ENCODE data around the gene SURF1. TPM values are rescaled to one million over a fixed set of nuclear protein-coding genes. Genes with fewer than 3 reads are reported as not detected.

The SURF1 gene, protein sequence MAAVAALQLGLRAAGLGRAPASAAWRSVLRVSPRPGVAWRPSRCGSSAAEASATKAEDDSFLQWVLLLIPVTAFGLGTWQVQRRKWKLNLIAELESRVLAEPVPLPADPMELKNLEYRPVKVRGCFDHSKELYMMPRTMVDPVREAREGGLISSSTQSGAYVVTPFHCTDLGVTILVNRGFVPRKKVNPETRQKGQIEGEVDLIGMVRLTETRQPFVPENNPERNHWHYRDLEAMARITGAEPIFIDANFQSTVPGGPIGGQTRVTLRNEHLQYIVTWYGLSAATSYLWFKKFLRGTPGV
- total RNA-seq (2022; extraction: Qiagen RNA extraction; ENCODE audit: low read depth) = 32.8 to 49.1 TPM (median 42.1 TPM) in 5 replicates

DNA sequence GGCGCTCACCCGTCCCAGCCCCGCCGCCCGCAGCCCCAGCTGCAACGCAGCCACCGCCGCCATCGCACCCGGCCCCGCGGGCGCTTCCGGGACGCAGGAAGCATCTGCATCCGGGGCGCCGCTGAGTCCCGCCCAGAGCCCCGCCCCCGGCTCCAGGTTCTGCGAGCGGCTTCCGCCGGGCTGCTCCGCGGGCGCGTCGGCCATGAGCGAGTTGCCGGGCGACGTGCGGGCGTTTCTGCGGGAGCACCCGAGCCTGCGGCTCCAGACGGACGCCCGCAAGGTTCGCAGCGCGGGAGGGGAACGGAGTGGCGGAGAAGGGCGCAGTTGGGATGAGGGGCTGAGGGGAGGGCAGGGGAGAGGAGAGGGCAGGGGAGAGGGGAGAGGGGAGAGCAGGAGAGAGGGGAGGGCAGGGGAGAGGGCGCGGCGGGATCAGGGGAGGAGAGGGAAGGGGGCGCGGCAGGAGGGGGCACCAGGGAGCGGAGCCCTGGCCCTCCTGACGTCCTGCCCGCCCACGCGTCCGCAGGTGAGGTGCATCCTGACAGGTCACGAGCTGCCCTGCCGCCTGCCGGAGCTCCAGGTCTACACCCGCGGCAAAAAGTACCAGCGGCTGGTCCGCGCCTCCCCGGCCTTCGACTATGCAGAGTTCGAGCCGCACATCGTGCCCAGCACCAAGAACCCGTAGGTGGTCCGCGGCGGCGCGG, at the start of gene SURF1, which contains the start of gene SURF2:
Gene SURF1 (minus strand): TSS at position 97 of the 701 bp plus-strand sequence. CDS start 34 bp downstream, at position 63.
Gene SURF2 (plus strand): TSS at position 160 of the 701 bp plus-strand sequence. CDS start 43 bp downstream, at position 203.

DNA sequence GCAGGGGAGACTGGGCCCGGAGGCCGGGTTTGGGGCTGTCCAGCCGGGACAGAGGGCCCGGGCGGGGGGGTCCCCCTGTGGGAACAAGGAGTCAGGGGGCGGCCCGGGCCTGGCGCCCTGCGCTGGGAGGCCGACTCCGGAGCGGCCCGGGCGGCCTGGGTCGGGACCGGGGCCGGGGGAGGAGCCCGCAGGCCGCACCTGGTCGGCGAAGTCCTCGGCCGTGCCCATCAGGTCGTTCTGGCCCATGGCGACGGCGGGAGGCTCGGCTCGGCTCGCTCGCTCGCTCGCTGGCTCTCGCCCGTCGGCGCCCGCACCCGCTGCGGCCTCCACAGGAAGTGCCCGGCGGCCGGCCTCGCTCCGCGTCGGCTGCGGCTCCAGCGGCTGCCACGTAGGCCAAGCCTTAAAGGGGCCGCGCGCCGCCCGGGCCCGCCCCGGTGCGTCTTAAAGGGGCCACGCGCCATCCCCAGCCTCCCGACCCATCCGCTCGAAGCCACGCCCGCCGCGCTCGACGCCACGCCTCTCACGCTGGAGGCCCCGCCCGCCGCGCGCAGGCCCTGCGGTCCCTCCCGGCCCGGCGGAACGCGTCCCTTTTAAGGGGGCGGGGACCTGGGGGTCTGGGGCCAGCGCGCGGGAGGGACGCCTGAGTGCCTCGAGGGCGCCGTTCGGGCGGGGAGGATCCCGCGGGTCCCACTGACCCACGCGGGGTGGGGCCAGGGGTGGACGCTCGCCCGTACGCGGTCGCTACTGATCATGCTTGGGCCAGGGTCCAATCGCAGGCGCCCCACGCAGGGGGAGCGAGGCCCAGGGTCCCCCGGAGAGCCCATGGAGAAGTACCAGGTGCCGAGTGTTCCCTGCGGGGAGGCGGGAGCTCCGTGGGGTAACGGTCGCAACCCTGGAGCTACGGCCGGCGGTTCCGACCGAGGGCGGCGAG, 19.7 kb upstream of the SURF1 start, which contains the start of the genes STKLD1 and SURF4:
Gene STKLD1 (plus strand): TSS at position 643 of the 931 bp plus-strand sequence. CDS start 108 bp downstream, at position 751.
Gene SURF4 (minus strand): TSS at position 337 of the 931 bp plus-strand sequence. CDS start 91 bp downstream, at position 246.

DNA sequence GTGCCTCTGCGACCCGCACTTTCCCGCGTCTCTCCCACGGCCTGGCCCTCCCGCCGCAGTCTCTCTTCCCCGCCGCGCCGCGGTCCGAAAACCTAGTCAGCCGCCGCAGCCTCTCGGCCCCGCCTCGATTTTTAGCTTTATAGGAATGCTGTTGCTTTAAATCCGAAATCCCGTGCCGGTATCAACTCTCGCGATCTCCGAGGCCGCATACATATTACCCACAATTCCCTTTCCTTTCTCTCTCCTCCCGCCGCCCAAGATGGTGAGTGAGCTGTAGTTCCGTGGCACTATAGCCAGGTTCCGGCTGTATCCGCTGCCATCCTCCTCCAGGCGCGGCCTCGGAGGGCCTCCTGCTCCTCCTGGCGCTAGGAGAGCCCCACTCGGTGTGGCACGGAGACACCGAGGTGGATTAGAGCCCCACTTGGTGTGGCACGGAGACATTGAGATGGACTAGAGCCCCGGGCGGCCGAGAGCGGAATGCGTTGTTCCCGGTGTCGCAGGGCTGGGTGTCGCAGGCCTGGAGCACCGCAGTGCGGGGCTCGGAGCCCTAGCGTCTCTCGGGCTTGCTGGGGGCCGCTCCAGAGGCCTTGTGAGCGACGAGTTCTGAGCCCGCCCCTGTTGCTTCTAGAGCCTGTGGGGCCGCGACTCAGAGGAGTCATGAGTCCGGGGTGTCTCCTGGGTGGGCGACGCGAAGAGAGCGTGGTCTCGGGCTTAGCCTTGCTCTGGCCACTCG, 8.1 kb downstream of the SURF1 start, which contains the start of the genes MED22 and RPL7A:
Gene MED22 (minus strand): TSS at position 147 of the 733 bp plus-strand sequence. CDS start 1,469 bp downstream, outside the sequence.
Gene RPL7A (plus strand): TSS at position 234 of the 733 bp plus-strand sequence. CDS start 26 bp downstream, at position 260.

DNA sequence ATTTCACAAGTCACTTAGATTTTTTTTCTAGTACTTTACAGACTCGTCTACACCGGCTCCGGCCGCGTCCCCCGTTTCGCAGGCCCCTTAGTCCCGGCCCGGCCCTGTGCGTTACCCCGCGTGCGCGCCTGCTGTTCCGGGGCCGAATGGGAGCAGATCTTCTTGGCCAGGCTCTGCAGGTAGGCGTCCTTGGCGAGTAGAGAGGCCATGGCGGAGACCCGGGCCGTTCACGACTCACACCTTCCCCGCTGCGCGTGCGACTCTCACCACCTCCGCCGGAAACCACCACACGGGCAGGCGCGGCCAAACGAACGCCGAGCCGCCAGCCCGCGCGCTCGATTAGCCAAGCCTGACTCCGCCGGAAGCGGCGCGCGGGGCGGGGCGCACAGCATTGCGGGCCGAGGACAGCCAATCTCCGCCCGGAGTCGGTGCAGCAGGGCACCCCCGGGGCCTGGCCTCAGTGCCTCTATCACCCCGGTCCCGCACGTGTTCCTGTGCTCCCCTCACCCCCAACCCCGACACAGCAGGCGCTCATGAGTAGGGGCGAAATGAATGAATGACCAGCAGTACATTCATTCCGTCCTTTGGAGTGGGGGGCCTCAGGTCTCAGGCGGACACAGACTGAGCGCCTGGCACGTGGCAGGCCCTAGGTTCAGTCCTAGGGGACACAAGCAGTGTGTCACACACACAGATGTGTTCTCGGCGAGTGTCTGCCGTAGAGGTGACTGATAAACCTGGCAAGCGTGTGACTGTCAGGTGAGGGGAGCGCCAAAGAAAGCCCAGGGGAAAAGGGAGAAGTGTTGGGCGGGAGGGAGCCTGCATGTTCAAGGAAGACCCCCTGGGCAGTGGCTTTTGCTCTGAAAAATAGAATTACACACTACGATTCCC, 20.1 kb downstream of the SURF1 start, which contains the start of gene SURF6:
Gene SURF6 (minus strand): TSS at position 265 of the 888 bp plus-strand sequence. CDS start 56 bp downstream, at position 209.

Other genes starting within 250 kb of the SURF1 start
- gene RALGDS, start 235.2 kb downstream of the SURF1 start, total RNA-seq (2022; extraction: Qiagen RNA extraction; ENCODE audit: low read depth) = 19.2 to 29.0 TPM (median 26.7 TPM) in 5 replicates
- gene GBGT1, start 192.6 kb downstream of the SURF1 start, total RNA-seq (2022; extraction: Qiagen RNA extraction; ENCODE audit: low read depth) = 1.5 to 3.0 TPM (median 2.2 TPM) in 5 replicates
- gene OBP2B, start 147.2 kb downstream of the SURF1 start, total RNA-seq (2022; extraction: Qiagen RNA extraction; ENCODE audit: low read depth) = not detected in 5 replicates
- gene ABO, start 81.3 kb downstream of the SURF1 start, total RNA-seq (2022; extraction: Qiagen RNA extraction; ENCODE audit: low read depth) = 0.19 TPM in 1 of 5 replicates, not detected in the others
- gene SURF6, start 20.3 kb downstream of the SURF1 start, total RNA-seq (2022; extraction: Qiagen RNA extraction; ENCODE audit: low read depth) = 17.7 to 30.3 TPM (median 28.5 TPM) in 5 replicates
- 18.1 to 36.9 TPM (median 31.2 TPM) in 5 replicates for gene MED22, start 8.4 kb downstream of the SURF1 start, total RNA-seq (2022; extraction: Qiagen RNA extraction; ENCODE audit: low read depth)
- 3,235 to 3,749 TPM (median 3,386 TPM) in 5 replicates for gene RPL7A, start 8.3 kb downstream of the SURF1 start, total RNA-seq (2022; extraction: Qiagen RNA extraction; ENCODE audit: low read depth)
- 36.5 to 59.1 TPM (median 49.7 TPM) in 5 replicates for gene SURF2, start 63 bp upstream of the SURF1 start, total RNA-seq (2022; extraction: Qiagen RNA extraction; ENCODE audit: low read depth)
- gene SURF4, start 19.6 kb upstream of the SURF1 start, total RNA-seq (2022; extraction: Qiagen RNA extraction; ENCODE audit: low read depth) = 155 to 210 TPM (median 205 TPM) in 5 replicates
- gene STKLD1, start 19.9 kb upstream of the SURF1 start, total RNA-seq (2022; extraction: Qiagen RNA extraction; ENCODE audit: low read depth) = 0.84 to 2.0 TPM (median 0.94 TPM) in 5 replicates
- gene REXO4, start 61.5 kb upstream of the SURF1 start, total RNA-seq (2022; extraction: Qiagen RNA extraction; ENCODE audit: low read depth) = 28.2 to 40.7 TPM (median 36.1 TPM) in 5 replicates
- 0.17 to 0.69 TPM (median 0.51 TPM) in 5 replicates for gene ADAMTS13, start 65.9 kb upstream of the SURF1 start, total RNA-seq (2022; extraction: Qiagen RNA extraction; ENCODE audit: low read depth)
- 2.1 to 5.0 TPM (median 4.3 TPM) in 5 replicates for gene CACFD1, start 103.5 kb upstream of the SURF1 start, total RNA-seq (2022; extraction: Qiagen RNA extraction; ENCODE audit: low read depth)
- gene SLC2A6, start 122.6 kb upstream of the SURF1 start, total RNA-seq (2022; extraction: Qiagen RNA extraction; ENCODE audit: low read depth) = 10.1 to 24.1 TPM (median 22.3 TPM) in 5 replicates
- gene MYMK, start 168.5 kb upstream of the SURF1 start, total RNA-seq (2022; extraction: Qiagen RNA extraction; ENCODE audit: low read depth) = not detected in 5 replicates
- not detected in 5 replicates for gene ADAMTSL2, start 178.2 kb upstream of the SURF1 start, total RNA-seq (2022; extraction: Qiagen RNA extraction; ENCODE audit: low read depth)

Measured in A549 treated with ZK216348 at 1 μM for 4 hours (cell line).